ENCODE measurements around the gene ITGB1BP1.
"Not testable (repeated sequence)": the region's sequence is repeated elsewhere in the genome, so short reads cannot be mapped to it uniquely, and the experiment has no call there.

Gene ITGB1BP1

DNA sequence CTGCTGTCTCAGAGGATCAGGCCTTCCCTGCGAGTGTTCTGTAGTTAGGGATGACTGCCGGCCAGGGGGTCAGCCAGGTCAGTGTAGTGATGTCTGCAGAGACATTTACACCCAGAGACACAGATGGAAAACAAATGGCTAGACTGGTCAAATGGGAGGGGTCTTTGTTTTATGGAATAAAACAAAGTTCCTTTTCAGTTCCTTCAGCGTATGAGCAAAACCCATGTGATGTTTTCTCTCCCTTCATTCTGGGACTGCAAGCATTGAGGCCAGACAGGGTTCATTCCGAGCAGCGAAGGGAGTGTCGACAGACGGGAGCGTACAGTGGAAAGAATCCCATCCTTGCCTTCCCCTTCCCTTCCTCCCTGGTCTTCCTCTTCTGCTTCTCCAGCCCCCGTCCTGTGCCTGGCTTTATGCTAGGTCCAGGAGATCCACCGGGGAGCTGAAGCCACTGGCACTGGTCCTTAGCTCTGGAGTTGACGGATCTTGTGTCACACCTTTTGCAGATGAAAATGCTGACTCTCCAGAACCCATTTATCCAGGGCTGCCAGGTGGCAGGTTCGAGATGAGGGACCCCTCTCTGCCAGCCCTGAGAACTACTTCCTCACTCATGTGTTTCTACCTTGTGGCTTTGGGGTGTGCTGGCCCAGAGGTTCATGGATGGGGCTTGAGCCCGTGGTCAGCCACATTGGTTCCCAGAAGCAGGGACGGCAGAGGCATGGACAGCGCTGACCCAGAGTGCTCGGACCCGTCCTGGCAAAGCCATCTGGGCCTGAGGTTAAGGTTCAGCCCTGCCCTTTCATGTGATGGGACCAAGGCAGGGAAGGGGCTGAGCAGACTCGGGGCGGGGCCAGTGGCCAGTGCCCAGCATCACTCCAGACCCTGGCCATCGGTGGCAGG lies 24.2 kb downstream of the ITGB1BP1 start:
- Mint-ChIP-seq H3K9me3 (ENCODE audit: low read depth) (no peaks in the 10 kb centered on the region), H3K27me3 (no peaks in the 10 kb centered on the region), H3K4me1 (ENCODE audit: low read depth) (no peaks in the 10 kb centered on the region), H3K36me3 (no peaks in the 10 kb centered on the region), H3K27ac (no peak overlapping the region), H3K4me3 (no peak overlapping the region)

DNA sequence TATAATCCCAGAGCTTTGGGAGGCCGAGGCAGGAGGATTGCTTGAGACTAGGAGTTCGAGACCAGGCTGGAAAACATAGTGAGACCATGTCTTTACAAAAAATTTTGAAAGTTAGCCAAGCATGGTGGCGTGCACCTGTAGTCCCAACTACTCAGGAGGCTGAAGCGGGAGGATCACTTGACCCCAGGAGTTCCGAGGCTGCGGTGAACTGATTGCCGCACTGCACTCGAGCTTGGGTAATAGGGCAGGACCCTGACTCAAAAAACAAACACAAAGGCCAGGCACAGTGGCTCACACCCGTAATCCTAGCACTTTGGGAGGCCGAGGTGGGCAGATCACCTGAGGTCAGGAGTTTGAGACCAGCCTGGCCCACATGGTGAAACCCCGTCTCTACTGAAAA lies 25.1 kb downstream of the ITGB1BP1 start:
- H3K27me3 Mint-ChIP-seq; H3K4me1 Mint-ChIP-seq (ENCODE audit: low read depth); H3K36me3 Mint-ChIP-seq; H3K27ac Mint-ChIP-seq; H3K9me3 Mint-ChIP-seq (ENCODE audit: low read depth); H3K4me3 Mint-ChIP-seq: not testable (repeated sequence)

DNA sequence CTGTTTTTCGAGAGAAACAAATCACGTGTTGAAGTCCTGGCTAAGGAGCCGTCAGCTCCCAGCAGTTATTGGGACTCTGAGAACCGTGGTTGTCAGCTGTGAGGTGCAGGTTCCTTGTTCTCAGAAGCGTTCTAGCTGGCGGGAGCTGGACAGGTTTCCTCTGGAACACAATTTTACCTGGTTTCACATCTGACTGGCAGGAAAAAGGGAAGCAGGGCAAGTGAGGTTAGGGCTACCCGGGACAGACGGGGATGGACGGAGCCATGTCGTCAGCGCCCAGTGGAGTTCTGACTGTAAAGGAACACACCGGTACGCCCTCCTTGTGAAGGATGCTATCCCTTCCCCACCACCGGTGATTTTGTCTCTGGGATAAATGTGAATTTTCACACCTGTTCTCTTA lies 26.1 kb downstream of the ITGB1BP1 start:
- Mint-ChIP-seq H3K27ac (no peak overlapping the region), H3K9me3 (ENCODE audit: low read depth) (no peaks in the 10 kb centered on the region), H3K4me3 (no peak overlapping the region), H3K36me3 (no peaks in the 10 kb centered on the region), H3K4me1 (ENCODE audit: low read depth) (no peaks in the 10 kb centered on the region), H3K27me3 (no peaks in the 10 kb centered on the region)

DNA sequence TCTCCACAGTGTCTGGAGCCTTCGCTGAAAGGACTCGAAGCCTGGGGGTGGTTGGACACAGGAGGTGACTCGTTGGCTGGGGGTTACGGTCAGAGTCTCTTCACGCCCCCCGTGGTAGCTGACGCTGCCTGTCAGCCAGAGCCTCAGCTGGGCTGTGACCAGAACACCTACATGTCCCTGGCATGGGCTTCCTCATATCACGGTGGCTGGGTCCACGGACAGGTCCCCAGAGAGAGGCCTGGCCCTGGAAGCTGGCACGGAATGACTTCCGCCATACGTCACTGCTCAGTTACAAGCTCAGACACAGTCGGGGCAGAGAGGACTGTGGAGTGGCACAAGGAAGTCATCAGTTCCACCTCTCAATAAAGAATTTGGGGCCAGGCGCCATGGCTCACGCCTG lies 28.5 kb downstream of the ITGB1BP1 start:
- Mint-ChIP-seq H3K27ac (no peak overlapping the region), H3K27me3 (no peaks in the 10 kb centered on the region), H3K9me3 (ENCODE audit: low read depth) (no peaks in the 10 kb centered on the region), H3K36me3 (no peaks in the 10 kb centered on the region), H3K4me3 (no peak overlapping the region), H3K4me1 (ENCODE audit: low read depth) (no peaks in the 10 kb centered on the region)

DNA sequence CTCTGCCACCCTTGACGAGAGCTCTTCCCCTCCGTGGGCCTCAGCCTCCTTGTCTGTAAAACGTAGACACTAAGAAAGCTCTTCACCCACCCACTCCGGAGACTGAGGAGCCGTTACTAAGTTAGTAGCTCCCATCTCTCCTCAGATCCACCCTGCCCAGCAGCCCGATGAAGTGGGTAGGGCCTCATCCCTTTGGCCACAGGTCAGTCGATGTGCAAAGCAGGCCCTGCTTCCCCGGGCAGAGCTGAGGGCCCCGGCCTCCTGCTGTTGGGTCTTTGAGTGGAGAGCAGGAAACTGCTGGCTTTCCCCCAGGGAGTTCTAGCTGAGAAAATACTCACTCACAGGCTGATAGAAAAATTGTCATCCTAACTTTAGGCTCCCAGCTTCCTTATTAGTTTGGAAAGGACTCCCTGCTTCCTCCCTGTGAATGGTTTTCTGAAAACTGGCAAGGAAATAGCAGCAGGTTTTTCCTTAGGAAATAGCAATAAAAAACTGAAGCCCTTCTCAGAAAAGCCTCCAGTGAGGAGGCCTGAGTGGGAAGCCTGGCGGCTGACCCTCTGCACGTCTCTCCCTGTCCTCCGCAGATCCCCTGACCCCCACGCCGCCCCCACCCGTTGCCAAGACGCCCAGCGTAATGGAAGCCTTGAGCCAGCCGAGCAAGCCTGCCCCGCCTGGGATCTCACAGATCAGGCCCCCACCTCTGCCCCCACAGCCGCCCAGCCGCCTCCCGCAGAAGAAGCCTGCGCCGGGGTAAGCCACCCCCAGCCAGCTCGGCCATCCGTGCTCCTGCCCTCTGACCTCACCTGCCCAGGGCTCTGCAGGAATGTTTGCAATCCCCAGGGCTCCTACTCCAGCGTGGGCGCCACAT lies 30.2 kb downstream of the ITGB1BP1 start:
- no peaks in the 10 kb centered on the region for H3K27me3 Mint-ChIP-seq
- no peaks in the 10 kb centered on the region for H3K36me3 Mint-ChIP-seq
- H3K9me3 Mint-ChIP-seq (ENCODE audit: low read depth), result no peaks in the 10 kb centered on the region
- H3K4me3 Mint-ChIP-seq, result no peak overlapping the region
- H3K27ac Mint-ChIP-seq, result no peak overlapping the region
- no peaks in the 10 kb centered on the region for H3K4me1 Mint-ChIP-seq (ENCODE audit: low read depth)

DNA sequence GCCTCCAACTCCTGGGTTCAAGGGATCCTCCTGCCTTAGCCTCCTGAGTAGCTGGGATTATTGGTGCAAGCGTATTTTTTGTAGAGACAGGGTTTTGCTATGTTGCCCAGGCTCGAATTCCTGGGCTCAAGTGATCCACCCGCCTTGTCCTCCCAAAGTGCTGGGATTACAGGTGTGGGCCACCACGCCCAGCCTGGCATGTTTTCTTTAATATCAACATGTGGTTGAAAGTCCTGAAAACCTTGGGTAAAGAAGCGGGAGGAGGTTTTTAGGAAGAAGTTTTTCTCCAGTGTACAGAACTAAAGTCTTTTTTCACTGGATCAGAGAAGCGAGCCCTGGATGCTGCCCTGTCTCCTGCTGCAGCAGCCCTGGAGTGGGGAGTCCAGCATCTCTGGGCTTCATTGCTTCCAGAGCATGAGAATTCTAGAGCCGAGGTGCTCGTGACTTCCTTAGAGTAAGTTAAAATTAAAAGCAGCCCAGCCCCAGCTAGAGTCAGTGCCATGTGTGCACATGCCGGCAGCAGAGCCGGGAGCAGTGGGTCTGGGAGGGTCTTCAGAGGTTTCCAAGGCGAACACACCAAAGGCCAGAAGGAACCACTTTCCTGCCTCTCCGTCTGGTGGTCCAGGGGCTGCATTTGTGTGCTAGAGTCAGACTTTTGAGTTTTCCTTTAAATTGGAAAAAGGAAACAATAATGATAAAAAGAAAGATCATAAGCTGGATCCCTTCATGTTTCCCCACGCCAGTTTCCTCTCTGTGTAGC lies 31.2 kb downstream of the ITGB1BP1 start:
- Mint-ChIP-seq H3K27me3 (no peaks in the 10 kb centered on the region), H3K4me1 (ENCODE audit: low read depth) (no peaks in the 10 kb centered on the region), H3K36me3 (no peaks in the 10 kb centered on the region), H3K27ac (no peak overlapping the region), H3K9me3 (ENCODE audit: low read depth) (no peaks in the 10 kb centered on the region), H3K4me3 (no peak overlapping the region)

DNA sequence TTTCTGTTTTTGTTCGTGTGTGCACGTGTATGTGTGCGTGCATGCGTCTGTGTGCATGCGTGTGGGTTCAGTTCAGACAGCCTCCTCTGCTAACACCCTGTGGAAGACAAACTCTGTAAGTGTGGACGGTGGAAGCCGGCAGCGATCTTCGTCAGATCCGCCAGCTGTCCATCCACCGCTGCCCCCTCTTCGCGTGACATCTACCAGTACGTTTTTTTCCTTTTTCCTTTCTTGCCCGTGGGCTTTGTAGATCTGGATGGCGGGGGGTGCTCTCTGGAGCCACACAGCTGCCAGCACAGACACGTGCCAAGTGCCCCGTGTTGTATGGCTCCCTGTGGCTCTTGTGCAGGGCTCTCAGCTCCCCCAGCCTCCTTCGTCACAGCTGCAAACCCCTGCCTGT lies 32.3 kb downstream of the ITGB1BP1 start:
- H3K4me1 Mint-ChIP-seq (ENCODE audit: low read depth), result no peaks in the 10 kb centered on the region
- H3K27ac Mint-ChIP-seq, result no peak overlapping the region

DNA sequence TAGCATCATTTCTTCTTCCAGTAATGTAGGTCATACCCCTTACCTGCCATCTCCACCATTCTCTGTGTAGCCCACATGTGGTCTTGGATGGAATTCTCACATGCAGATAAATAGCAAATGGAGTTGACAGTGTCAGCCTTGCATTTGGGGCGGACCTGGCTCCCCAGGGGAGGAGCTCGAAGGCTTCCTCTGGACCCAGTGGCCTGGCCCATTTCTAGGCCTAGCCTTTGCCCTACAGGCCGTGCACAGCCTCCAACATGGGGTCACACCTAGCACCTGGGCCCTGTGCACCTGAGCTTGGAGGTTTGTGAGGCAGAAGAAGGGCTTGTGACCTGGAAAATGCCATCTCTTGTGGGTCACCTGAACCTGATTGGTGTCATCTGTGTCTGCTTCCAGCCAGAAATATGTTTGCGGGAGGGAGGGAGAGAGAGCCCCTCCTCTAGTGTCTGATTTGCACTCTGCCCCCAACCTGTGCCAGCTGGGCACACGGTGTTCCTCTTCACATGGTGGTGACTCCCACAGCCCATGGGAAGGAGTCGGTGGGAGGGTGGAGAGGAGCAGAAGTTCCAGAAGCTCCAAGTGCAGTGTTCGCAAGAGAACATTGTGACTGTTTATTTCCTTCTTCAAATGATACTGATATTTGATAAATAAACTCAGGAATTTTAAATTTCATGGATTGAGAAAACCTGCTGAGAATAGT lies 33.0 kb downstream of the ITGB1BP1 start:
- H3K4me1 Mint-ChIP-seq (ENCODE audit: low read depth), result no peaks in the 10 kb centered on the region
- no peaks in the 10 kb centered on the region for H3K27me3 Mint-ChIP-seq
- H3K4me3 Mint-ChIP-seq, result no peak overlapping the region
- H3K9me3 Mint-ChIP-seq (ENCODE audit: low read depth), result no peaks in the 10 kb centered on the region
- H3K27ac Mint-ChIP-seq, result no peak overlapping the region
- H3K36me3 Mint-ChIP-seq, result no peaks in the 10 kb centered on the region

More for the DNA sequence above, 32.3 kb downstream of the ITGB1BP1 start:
- Mint-ChIP-seq H3K27me3 (no peaks in the 10 kb centered on the region), H3K9me3 (ENCODE audit: low read depth) (no peaks in the 10 kb centered on the region), H3K4me3 (no peak overlapping the region), H3K36me3 (no peaks in the 10 kb centered on the region)

DNA sequence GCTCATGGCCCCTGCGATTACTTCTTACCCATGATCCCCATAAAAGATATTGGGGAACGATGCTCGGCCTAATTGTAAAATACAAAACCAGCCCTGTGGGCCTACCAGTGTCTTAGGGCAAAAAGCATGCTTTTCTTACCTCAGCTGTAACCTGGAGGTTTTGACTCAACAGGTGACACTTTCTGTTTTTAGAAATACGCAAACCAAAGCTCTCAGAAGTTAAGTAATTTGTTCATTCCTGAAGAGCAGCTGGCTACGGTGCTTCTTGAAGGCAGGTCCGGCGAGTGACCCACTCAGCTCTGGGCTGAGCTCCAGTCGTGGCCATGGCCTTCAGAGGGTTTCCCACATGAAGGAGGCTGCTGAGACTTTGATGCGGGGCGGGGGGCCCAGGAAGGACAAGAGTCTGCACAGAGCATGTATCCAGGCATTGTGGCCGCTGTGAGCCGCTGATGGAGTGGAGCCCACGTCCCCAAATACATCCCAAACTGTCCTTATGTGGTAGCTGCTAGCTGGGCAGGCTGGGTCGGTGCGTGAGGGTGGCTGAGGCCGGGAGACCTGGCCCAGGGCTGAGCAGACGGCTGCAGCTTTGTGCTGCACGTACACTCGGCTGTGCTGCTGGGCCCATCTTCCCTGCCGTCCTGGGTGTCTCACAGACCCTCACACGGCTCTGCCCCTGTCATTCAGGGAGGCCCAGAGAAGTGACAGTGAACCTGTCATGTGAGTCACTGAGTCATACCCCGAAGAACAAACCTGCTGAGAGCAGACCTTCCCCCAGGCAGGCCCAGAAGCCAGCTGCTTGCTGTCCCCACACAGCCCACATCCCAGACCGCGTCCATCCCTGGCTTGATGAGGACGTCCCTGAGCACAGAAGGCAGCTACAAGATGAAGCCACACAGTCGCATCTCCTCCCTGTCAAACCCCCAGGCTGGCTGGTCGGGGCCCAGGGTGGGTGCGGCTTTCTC lies 34.1 kb downstream of the ITGB1BP1 start:
- Mint-ChIP-seq H3K4me1 (ENCODE audit: low read depth) (no peaks in the 10 kb centered on the region), H3K27me3 (no peaks in the 10 kb centered on the region), H3K27ac (no peak overlapping the region), H3K9me3 (ENCODE audit: low read depth) (no peaks in the 10 kb centered on the region), H3K4me3 (no peak overlapping the region), H3K36me3 (no peaks in the 10 kb centered on the region)

DNA sequence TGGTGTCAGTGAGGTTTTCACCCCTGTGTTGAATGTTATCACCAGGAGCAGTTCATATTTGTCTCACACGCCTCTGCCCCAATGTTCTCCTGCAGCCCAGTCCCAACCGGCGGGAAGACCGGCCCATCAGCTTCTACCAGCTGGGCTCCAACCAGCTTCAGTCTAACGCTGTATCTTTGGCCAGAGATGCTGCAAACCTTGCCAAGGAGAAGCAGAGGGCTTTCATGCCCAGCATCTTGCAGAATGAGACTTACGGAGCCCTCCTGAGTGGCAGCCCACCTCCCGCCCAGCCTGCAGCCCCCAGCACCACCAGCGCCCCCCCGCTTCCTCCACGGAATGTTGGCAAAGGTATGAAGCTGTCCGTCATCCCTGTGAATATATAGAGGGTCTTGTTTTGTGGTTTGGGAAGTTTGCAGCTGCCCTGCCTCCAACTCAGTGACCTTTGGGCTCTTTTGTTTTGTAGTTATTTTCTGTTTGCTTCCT lies 35.1 kb downstream of the ITGB1BP1 start:
- H3K36me3 Mint-ChIP-seq, result no peaks in the 10 kb centered on the region
- no peak overlapping the region for H3K4me3 Mint-ChIP-seq
- no peak overlapping the region for H3K27ac Mint-ChIP-seq
- no peaks in the 10 kb centered on the region for H3K4me1 Mint-ChIP-seq (ENCODE audit: low read depth)
- no peaks in the 10 kb centered on the region for H3K9me3 Mint-ChIP-seq (ENCODE audit: low read depth)
- no peaks in the 10 kb centered on the region for H3K27me3 Mint-ChIP-seq

DNA sequence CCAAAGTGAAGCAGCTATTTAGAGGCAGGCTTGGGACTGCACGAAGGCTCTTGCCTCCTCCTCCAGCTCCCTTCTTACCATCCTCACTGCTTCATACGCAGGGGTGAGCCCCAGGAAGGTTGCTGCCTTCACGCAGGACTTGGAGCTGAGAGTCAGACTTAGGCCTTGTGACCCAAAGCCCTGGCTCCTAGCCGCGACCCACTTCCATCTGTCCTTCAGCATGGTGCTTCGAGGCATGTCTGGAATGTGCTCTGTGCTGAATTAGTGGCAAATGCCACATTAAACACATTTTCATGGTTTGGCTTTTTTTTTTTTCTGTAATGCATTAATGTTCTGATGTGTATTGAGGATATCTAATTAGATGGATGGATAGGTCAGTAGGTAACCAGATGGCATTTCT lies 37.5 kb downstream of the ITGB1BP1 start:
- Mint-ChIP-seq H3K9me3 (ENCODE audit: low read depth) (no peaks in the 10 kb centered on the region), H3K36me3 (no peaks in the 10 kb centered on the region), H3K4me3 (no peak overlapping the region), H3K27ac (no peak overlapping the region), H3K4me1 (ENCODE audit: low read depth) (no peaks in the 10 kb centered on the region), H3K27me3 (no peaks in the 10 kb centered on the region)

DNA sequence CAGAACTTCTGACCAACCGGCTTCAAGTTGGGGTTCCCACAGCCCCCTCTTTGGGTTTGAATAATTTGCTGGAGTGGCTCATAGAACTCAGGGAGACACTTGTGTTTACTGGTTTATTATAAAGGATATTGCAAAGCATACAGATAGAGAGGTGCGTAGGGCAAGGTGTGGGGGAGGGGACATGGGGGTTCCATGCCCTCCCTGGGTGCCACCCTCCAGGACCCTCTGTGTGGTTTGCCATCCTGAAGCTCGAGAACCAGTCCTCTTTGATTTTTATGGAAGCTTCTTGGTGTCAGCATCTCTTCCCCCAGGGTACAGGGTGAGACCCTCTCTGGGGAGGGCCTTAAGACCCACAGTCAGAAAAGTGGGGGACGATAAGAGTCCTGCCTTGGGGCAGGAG lies 38.8 kb downstream of the ITGB1BP1 start:
- no peaks in the 10 kb centered on the region for H3K27me3 Mint-ChIP-seq
- no peak overlapping the region for H3K27ac Mint-ChIP-seq
- no peak overlapping the region for H3K4me3 Mint-ChIP-seq
- H3K9me3 Mint-ChIP-seq (ENCODE audit: low read depth), result no peaks in the 10 kb centered on the region
- H3K4me1 Mint-ChIP-seq (ENCODE audit: low read depth), result no peaks in the 10 kb centered on the region
- no peaks in the 10 kb centered on the region for H3K36me3 Mint-ChIP-seq

DNA sequence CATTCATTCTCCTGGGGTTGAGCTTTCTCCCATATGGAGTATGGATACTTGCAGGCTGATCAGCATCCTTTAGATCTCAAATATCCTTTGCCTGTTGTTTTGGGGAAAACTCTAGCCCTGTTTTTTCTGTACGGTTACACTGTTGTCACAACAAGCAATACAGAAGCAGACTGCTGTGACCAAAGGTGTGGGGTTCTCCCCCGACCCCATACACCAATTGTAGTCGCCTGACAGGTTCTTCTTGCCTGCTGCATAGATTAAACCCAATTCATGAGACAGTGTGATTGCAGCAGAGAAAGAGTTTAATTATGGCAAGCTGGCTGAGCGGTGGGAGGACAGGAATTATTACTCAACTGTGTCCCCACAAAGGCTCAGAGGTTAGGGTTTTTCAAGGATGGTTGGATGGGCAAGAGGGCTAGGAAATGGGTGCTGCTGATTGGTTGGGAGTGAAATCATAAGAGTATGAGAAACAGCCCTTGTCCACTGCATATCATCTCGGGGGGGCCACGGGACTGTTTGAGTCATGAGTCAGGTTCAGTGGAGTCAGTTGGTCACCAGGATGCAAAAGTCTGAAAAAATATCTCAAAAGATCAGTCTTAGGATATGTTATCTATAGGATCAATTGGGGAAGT lies 40.6 kb downstream of the ITGB1BP1 start:
- H3K27ac Mint-ChIP-seq, result no peak overlapping the region
- H3K9me3 Mint-ChIP-seq (ENCODE audit: low read depth), result no peaks in the 10 kb centered on the region
- H3K27me3 Mint-ChIP-seq, result no peaks in the 10 kb centered on the region
- H3K4me3 Mint-ChIP-seq, result no peak overlapping the region
- H3K4me1 Mint-ChIP-seq (ENCODE audit: low read depth), result no peaks in the 10 kb centered on the region
- no peaks in the 10 kb centered on the region for H3K36me3 Mint-ChIP-seq

Data from activated naive CD8-positive, alpha-beta T cell (primary cell).